Lung (tissue), 12 donors: Measurements from ENCODE around the gene TPP2. TPM values are rescaled to one million over a fixed set of nuclear protein-coding genes. Genes with fewer than 3 reads are reported as not detected.

Experiments used
- ATAC-seq: fragments of 200-7000 bp; cut with Tn5 transposase; one replicate; pipeline ENCODE4 v1.9.1; 2020; ENCODE audit warnings: moderate number of reproducible peaks; ENCODE audit not compliant: insufficient read depth, low FRiP score
- DNase-seq, 3 donors: peaks; one replicate each; pipeline ENCODE4 v3.0.0-alpha.2; 2013 to 2017
- H3K27ac ChIP-seq, 2 donors: one replicate each; pipeline ENCODE4 v1.5.1; 2013; ENCODE audit warnings: mild to moderate bottlenecking in 2 of 2, moderate library complexity in 2 of 2, control low read depth in 1 of 2, inconsistent platforms in 1 of 2, low read depth in 1 of 2, low read length in 1 of 2
- H3K27me3 ChIP-seq, 3 donors: one replicate each; pipeline ENCODE4 v1.5.1; 2013; ENCODE audit warnings: low read length in 2 of 3; ENCODE audit not compliant: control insufficient read depth in 3 of 3, insufficient read depth in 3 of 3
- H3K36me3 ChIP-seq, 4 donors: one replicate each; pipeline ENCODE4 v1.5.1; 2013; ENCODE audit warnings: low read length in 4 of 4, mild to moderate bottlenecking in 1 of 4, moderate library complexity in 1 of 4; ENCODE audit not compliant: control insufficient read depth in 4 of 4, insufficient read depth in 4 of 4
- H3K4me1 ChIP-seq, 5 donors: one replicate each; pipeline ENCODE4 v1.5.1; 2013; ENCODE audit warnings: low read length in 5 of 5, mild to moderate bottlenecking in 2 of 5, moderate library complexity in 1 of 5; ENCODE audit not compliant: control insufficient read depth in 5 of 5, insufficient read depth in 5 of 5
- H3K4me3 ChIP-seq: one replicate; pipeline ENCODE4 v1.5.1; 2013; ENCODE audit warnings: mild to moderate bottlenecking, control low read depth, moderate library complexity
- H3K9ac ChIP-seq, 2 donors: one replicate each; pipeline ENCODE4 v1.5.1; 2013; ENCODE audit warnings: low read length in 2 of 2, control low read depth in 1 of 2; ENCODE audit not compliant: insufficient read depth in 1 of 2
- H3K9me3 ChIP-seq, 4 donors: one replicate each; pipeline ENCODE4 v1.5.1; 2013; ENCODE audit warnings: low read length in 3 of 4, mild to moderate bottlenecking in 1 of 4, moderate library complexity in 1 of 4; ENCODE audit not compliant: control insufficient read depth in 4 of 4, insufficient read depth in 3 of 4
- WGBS, 2 donors: extraction: QIAGEN DNeasy Blood & Tissue Kit; methylation state at CpG; one replicate each; pipeline ENCODE4 v1.1.7; 2013; 5-methylcytosine and 5-hydroxymethylcytosine counted together
- polyA plus RNA-seq, 2 donors: library from polyadenylated mRNA; stranded (reverse); fragments of 200-250 nt; gene quantifications; one replicate each; pipeline ENCODE4 v1.2.1, GENCODE V29; 2013
- total RNA-seq, 2 donors: library from RNA; depleted of rRNA in 1 of 2; stranded (reverse); fragments of >200 nt in 1 of 2; gene quantifications; one replicate each; pipeline ENCODE4 v1.2.1, GENCODE V29; 2014 to 2021
- TF ChIP-seq, protein P1 (sequence below): IDR thresholded peaks from 2 replicates; pipeline ENCODE4 v1.5.1; 2012; ENCODE audit warnings: mild to moderate bottlenecking; ENCODE audit errors: control extremely low read depth, extremely low read depth
- donor health status: control.
- donor health status: control.
- donor health status: Bipolar disorder and iron deficiency.
- donor health status: healthy.
- donor health status: DM: yes; HTN: yes; CAD: no.

TPP2 gene
- total and polyA plus RNA-seq, 4 donors, result 19.9 to 78.8 (median 29.8) TPM

DNA sequence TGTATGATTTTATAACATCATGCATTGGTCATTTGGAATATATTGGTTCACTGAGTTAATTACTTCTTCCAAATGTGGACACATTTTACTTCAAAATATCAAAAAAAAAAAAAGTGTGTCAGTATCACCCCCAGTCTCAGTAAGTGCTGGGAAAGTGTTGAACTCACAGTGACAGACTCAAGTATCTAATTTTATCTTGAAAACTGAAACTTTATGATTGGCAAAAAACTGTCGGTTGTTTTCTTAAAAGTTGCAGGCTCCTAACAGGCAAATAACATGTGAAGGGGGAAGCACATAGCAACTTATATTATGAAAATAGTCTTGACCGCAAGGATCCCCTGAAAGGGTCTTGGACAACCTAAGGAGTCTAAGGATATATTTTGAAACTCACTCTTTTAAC lies 33.5 kb upstream of the TPP2 start:
- TF ChIP-seq, protein P1, sequence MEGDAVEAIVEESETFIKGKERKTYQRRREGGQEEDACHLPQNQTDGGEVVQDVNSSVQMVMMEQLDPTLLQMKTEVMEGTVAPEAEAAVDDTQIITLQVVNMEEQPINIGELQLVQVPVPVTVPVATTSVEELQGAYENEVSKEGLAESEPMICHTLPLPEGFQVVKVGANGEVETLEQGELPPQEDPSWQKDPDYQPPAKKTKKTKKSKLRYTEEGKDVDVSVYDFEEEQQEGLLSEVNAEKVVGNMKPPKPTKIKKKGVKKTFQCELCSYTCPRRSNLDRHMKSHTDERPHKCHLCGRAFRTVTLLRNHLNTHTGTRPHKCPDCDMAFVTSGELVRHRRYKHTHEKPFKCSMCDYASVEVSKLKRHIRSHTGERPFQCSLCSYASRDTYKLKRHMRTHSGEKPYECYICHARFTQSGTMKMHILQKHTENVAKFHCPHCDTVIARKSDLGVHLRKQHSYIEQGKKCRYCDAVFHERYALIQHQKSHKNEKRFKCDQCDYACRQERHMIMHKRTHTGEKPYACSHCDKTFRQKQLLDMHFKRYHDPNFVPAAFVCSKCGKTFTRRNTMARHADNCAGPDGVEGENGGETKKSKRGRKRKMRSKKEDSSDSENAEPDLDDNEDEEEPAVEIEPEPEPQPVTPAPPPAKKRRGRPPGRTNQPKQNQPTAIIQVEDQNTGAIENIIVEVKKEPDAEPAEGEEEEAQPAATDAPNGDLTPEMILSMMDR, result no peak
- Histone ChIP-seq H3K27ac (no peak overlapping the region), H3K9ac (no peak overlapping the region), H3K36me3 (no peaks in the 10 kb centered on the region), H3K4me1 (no peaks in the 10 kb centered on the region), H3K4me3 (no peak overlapping the region), H3K9me3 (no peaks in the 10 kb centered on the region), H3K27me3 (no peaks in the 10 kb centered on the region)
- ATAC-seq (no peak), DNase-seq (no peak)
- 87 to 97% methylated on average over 2 of the region's 2 CpGs for WGBS, 2 donors

- H3K27ac ChIP-seq, result no peak overlapping the region
- WGBS, 2 donors, result 94 to 98% methylated on average over 4 of the region's 4 CpGs
- H3K9ac ChIP-seq, result no peak overlapping the region
- H3K27me3 ChIP-seq, result no peaks in the 10 kb centered on the region
- no peaks in the 10 kb centered on the region for H3K36me3 ChIP-seq
- DNase-seq, result no peak
- TF ChIP-seq, protein P1, result no peak
- ATAC-seq, result no peak
- H3K4me1 ChIP-seq, result no peaks in the 10 kb centered on the region
- no peaks in the 10 kb centered on the region for H3K9me3 ChIP-seq
- no peak overlapping the region for H3K4me3 ChIP-seq
Measured at GRCh38 chr13:102564564-102564963, 32.2 kb upstream of the TPP2 start.

- Histone ChIP-seq H3K9ac (no peak overlapping the region), H3K4me1 (no peaks in the 10 kb centered on the region), H3K27me3 (peaks cover 0 to 10% (median 0%) of the 10 kb centered on the region in 3 donors), H3K36me3 (no peaks in the 10 kb centered on the region), H3K9me3 (no peaks in the 10 kb centered on the region), H3K27ac (no peak overlapping the region), H3K4me3 (no peak overlapping the region)
- WGBS, 2 donors, result 72 to 88% methylated on average over 1 of the region's 1 CpG
- TF ChIP-seq, protein P1, result no peak
- no peak for DNase-seq
- ATAC-seq, result no peak
Measured at GRCh38 chr13:102566513-102566912, 30.3 kb upstream of the TPP2 start.

- TF ChIP-seq, protein P1, result no peak
- 74 to 84% methylated on average over 4 of the region's 4 CpGs for WGBS, 2 donors
- Histone ChIP-seq H3K36me3 (no peaks in the 10 kb centered on the region), H3K4me3 (no peak overlapping the region), H3K27ac (no peak overlapping the region), H3K9ac (no peak overlapping the region), H3K4me1 (no peaks in the 10 kb centered on the region), H3K9me3 (no peaks in the 10 kb centered on the region), H3K27me3 (peaks cover 0 to 10% (median 0%) of the 10 kb centered on the region in 3 donors)
- no peak for DNase-seq
- ATAC-seq, result no peak
Measured at GRCh38 chr13:102567857-102568256, 28.9 kb upstream of the TPP2 start.
